MG63 (cell line): ENCODE results near the gene ERI2. TPM values are rescaled to one million over a fixed set of nuclear protein-coding genes. Genes with fewer than 3 reads are reported as not detected.

Source experiments
- DNase-seq: peaks from one replicate; pipeline ENCODE4 v3.0.0-alpha.2; 2020
- H3K27me3 ChIP-seq: fragments of 250-450 bp; sonication (Bioruptor Pico); 2 replicates; pipeline ENCODE4 v1.5.1; 2020; ENCODE audit warnings: mild to moderate bottlenecking, moderate library complexity
- H3K36me3 ChIP-seq: fragments of 250-450 bp; sonication (Bioruptor Pico); 2 replicates; pipeline ENCODE4 v1.5.1; 2020; ENCODE audit warnings: mild to moderate bottlenecking, moderate library complexity
- H3K4me3 ChIP-seq: fragments of 250-450 bp; sonication (Bioruptor Pico); 2 replicates; pipeline ENCODE4 v1.5.1; 2020; ENCODE audit warnings: mild to moderate bottlenecking, moderate library complexity
- H3K9me3 ChIP-seq: fragments of 250-450 bp; sonication (Bioruptor Pico); 2 replicates; pipeline ENCODE4 v1.5.1; 2020; ENCODE audit warnings: mild to moderate bottlenecking, moderate library complexity
- total RNA-seq: library from RNA; depleted of rRNA; stranded (reverse); fragments of >200 nt; shearing (Covaris generic); gene quantifications from 2 replicates; pipeline ENCODE4 v1.2.3, GENCODE V29; 2014; ENCODE audit warnings: low replicate concordance; rRNA removed

The ERI2 gene
- total RNA-seq, 1 experiment from 2014 or later, result 14.1 TPM

- Histone ChIP-seq H3K4me3 (no peak overlapping the region), H3K9me3 (no peaks in the 10 kb centered on the region), H3K36me3 (no peaks in the 10 kb centered on the region), H3K27me3 (peaks cover 12% of the 10 kb centered on the region; the same call in 1 of the 2 replicates)
- DNase-seq, result no peak
Measured at GRCh38 chr16:20755238-20755637, 51.0 kb downstream of the ERI2 start.

- Histone ChIP-seq H3K4me3 (no peak overlapping the region), H3K9me3 (no peaks in the 10 kb centered on the region), H3K27me3 (peaks cover 12% of the 10 kb centered on the region; the same call in 1 of the 2 replicates), H3K36me3 (no peaks in the 10 kb centered on the region)
- no peak for DNase-seq
Measured at GRCh38 chr16:20753727-20754126, 52.5 kb downstream of the ERI2 start.

- no peak overlapping the region for H3K4me3 ChIP-seq
- H3K27me3 ChIP-seq, result peaks cover 12% of the 10 kb centered on the region; the same call in 1 of the 2 replicates
- no peak for DNase-seq
- H3K36me3 ChIP-seq, result no peaks in the 10 kb centered on the region
- H3K9me3 ChIP-seq, result no peaks in the 10 kb centered on the region
Measured at GRCh38 chr16:20750558-20750957, 55.7 kb downstream of the ERI2 start.

GRCh38 chr16:20749474-20749873 is 56.8 kb downstream of the ERI2 start:
- no peak overlapping the region for H3K4me3 ChIP-seq
- H3K27me3 ChIP-seq, result peaks cover 10% of the 10 kb centered on the region; the same call in 1 of the 2 replicates
- no peak for DNase-seq
- no peaks in the 10 kb centered on the region for H3K9me3 ChIP-seq
- H3K36me3 ChIP-seq, result no peaks in the 10 kb centered on the region

- no peak for DNase-seq
- no peaks in the 10 kb centered on the region for H3K9me3 ChIP-seq
- peaks cover 5% of the 10 kb centered on the region; the same call in 1 of the 2 replicates for H3K27me3 ChIP-seq
- no peaks in the 10 kb centered on the region for H3K36me3 ChIP-seq
- no peak overlapping the region for H3K4me3 ChIP-seq
Measured at GRCh38 chr16:20747030-20747816, 59.0 kb downstream of the ERI2 start.

GRCh38 chr16:20746461-20746860 is 59.8 kb downstream of the ERI2 start:
- H3K4me3 ChIP-seq, result no peak overlapping the region
- H3K9me3 ChIP-seq, result no peaks in the 10 kb centered on the region
- H3K36me3 ChIP-seq, result no peaks in the 10 kb centered on the region
- H3K27me3 ChIP-seq, result peaks cover under 1% of the 10 kb centered on the region; the same call in 1 of the 2 replicates
- DNase-seq, result no peak

Other genes starting within 250 kb of the ERI2 start
- gene ACSM2B, start 230.1 kb downstream of the ERI2 start, total RNA-seq, result not detected in 2 replicates
- not detected in 2 replicates for gene ACSM1, start 108.8 kb downstream of the ERI2 start, total RNA-seq
- 37.5 and 37.9 TPM in 2 replicates for gene THUMPD1, start 64.7 kb downstream of the ERI2 start, total RNA-seq
- gene ACSM3, start 42.5 kb downstream of the ERI2 start, total RNA-seq, result 0.23 TPM in 1 of 2 replicates, not detected in the other
- 16.2 and 28.8 TPM in 2 replicates for gene REXO5, start 55 bp upstream of the ERI2 start, total RNA-seq
- gene DCUN1D3, start 93.9 kb upstream of the ERI2 start, total RNA-seq, result 15.6 and 16.8 TPM in 2 replicates
- gene LYRM1, start 94.3 kb upstream of the ERI2 start, total RNA-seq, result 65.9 and 78.8 TPM in 2 replicates